Fibroblast of gingiva (primary cell): ENCODE measurements around the gene ITIH4.
"Not testable (repeated sequence)": the region's sequence is repeated elsewhere in the genome, so short reads cannot be mapped to it uniquely, and the experiment has no call there.

ENCODE experiments used
- DNase-seq: peaks from one replicate; pipeline ENCODE4 v3.0.0-alpha.2; 2011; ENCODE audit warnings: low read depth

Gene ITIH4

DNA sequence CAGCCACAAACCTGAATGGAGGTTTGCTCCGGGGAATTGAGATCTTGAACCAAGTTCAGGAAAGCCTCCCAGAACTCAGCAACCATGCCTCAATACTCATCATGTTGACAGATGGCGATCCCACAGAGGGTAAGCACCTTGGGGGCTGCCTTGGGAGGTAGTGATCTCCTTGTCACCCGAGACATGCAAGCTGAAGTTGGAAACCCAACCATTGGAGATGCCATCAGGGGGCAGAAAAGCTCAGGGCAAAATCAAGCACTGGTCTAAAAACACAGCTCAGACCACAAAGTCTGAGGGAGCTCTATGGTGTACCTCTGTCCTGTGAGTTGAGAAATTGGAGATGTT is 47.3 kb downstream of the ITIH4 start:
- DNase-seq = no peak

DNA sequence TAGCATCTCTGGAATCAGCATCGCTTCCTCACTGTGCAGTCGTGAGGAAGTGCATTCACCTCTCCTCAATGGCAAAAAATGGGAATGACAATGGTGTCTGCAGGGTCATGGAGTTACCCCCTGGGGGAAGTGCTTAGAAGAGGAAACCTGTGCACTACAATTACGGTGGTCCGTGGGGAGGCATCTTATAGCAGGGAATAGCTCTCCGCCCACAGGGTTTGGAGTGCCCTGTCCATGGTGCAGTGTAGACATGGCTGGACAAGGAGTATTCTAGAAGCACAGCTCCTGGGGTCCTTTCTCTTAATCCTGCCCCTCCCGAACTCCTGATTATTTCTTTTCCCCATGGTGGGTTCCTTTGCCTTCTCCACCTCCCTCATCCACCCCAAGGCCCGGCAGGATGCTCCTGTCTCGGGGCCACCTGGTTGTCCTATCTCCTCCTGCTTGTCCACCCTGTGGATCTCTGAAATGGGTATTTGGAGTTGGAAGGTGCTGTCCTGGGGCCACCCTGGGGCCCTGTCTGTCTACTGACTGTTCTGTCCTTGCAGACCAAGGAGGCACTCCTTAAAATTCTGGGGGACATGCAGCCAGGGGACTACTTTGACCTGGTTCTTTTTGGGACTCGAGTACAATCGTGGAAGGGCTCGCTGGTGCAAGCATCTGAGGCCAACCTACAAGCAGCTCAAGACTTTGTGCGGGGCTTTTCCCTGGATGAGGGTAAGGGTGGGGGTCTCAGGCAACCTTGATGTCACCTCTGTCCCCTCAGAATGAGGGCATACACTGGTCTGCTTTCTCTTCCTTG is 47.9 kb downstream of the ITIH4 start:
- DNase-seq = no peak

DNA sequence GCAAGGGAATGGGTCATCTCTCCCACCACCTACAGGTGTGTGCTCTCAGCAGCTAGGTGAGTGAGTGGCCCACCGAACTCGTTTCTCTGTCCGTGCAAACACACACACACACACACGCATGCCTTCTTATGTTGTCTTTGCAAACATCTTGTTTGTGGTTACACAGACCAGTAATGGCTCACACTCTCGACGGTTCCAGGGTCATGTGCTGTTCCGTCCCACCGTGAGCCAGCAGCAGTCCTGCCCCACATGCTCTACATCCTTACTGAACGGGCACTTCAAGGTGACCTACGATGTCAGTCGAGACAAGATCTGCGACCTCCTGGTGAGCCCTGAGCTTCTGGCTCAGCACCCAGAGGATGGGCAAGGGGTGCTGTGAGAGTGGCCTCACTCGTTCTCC is 48.7 kb downstream of the ITIH4 start:
- DNase-seq = no peak

DNA sequence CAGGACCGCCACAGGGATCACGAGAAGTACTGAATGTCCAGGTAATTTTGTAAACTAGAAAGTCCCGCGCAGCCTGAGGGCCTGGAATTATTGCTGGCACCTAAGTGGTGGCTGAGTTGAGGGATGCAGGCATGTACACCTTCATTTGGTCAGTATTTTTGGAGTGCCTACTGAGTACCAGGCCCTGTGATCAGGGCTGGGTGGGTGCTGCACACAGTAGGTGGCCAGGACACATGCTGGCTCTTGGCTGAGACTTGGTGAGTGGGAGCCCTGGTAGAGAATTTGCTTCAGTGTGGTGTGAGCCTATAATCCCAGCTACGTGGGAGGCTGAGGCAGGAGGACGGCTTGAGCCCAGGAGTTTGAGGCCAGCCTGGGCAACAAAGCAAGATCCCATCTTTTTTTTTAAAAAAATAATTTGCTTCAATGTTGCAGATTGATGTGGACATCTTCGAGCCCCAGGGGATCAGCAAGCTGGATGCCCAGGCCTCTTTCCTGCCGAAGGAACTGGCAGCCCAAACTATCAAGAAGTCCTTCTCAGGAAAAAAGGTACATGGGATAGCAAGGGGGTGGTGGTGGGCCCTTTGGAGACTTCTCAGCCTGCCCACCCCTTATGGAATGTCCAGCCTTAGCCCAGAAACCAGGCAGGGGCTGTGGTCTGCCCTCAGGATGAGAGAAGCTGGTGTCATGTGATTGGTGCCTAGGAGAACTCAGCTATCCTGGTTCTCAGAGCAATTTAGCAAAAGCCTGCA is 50.5 kb downstream of the ITIH4 start:
- no peak for DNase-seq

DNA sequence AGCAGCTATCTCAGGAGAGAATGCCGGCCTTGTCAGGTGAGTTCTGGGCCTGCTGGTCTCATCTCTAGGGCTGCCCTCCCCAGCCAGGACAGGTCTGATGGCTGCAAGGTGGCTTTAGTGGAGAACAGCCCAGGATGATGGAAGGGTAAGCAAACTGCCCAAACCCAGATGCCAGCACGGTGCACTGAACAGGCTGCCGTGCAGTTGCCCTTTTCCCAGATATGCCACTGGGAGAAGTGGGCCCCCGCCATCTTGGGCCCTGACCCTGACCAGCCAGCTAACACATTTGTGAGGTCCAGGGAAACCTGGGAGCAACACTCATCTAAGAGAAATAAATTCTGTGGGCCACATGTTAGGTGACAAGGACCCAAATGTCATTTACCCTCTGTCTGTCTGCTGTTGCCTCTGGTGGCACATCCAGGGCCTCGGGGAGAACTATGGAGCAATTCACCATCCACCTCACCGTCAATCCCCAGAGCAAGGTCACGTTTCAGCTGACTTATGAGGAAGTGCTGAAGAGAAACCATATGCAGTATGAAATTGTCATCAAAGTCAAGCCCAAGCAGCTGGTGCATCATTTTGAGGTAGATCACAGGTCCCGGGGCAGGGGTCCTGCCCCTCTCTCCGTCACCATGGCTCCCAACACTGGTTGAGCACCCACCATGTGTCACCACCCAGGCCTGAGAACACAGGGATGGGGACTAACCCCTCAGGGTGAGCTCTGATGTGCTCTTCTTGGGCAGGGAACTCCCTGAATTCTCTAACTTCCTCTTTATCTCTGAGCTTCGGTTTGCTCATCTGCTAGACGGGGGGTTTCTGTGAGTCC is 51.2 kb downstream of the ITIH4 start:
- DNase-seq = no peak

DNA sequence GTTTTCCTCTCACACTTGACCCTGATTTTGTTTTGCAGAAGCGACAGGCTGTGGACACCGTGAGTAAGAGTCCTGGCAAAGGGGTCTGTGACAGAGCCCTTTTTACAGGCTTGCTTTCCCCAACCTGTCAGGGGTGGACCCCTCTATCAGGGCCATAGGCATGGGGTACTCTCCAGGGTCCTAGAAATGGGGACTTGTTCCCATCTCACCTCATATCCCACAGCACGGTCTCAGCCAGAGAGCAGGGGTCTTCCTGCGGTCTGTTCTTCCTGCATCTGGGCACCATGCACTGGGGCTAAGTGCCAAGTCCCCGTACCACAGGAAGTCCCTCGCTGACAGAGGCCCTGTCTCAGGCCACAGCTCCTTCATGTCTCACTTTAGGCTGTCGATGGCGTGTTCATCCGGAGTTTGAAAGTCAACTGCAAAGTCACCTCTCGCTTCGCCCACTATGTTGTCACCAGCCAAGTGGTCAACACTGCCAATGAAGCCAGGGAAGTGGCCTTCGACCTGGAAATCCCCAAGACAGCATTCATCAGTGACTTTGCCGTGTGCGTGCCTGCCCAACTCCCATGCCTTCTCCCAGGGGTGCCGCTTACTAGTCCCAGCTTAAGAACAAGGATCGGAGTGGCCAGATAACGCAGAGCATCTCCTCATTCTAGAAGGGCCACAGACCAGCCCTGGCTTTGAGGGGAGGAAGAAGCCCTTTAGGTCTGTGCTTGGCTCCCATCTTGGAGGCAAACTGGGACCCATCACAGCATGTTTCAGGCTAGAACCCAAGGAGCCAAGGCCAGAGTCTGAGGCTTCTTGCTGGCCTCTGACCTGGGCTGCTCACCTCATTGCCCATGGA is 52.3 kb downstream of the ITIH4 start:
- DNase-seq = no peak

DNA sequence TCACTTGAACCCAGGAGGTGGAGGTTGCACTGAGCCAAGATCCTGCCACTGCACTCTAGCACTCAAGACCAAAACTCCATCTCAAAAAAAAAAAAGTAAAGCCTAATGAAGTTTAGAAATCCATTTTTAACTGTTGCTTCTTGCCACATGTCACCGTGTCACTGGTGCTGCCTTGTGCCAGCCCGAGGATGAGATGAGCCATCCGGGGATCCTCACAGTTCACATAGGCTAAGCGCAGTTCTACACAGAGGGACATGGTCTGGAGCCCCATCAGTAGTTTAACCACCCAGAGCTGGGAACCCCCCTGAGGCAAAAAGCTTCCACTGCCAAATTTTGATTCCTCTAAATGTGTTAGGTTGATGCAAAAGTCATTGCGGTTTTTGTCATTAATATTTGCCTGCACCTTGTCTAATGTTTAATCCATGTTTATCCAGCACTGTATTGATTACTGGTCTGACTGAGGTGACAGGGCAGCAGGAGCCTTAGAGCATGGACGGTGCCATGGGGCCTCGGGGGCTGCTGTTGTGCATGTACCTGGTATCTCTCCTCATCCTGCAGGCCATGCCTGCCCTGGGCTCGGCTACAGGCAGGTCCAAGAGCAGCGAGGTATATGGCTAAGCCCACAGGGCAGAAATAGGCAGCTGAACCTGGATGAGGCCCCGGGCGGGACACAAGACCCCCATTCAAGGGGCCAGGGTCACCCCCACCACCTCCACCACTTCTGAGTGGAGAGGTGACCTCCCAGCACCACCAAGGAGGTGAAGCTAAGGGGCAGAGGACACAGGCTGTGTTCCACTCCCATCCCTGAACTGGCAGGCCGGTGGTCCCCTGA is 53.1 kb downstream of the ITIH4 start, which contains the start of gene ITIH1:
Gene ITIH1 (plus strand): TSS at position 473 of the 832 bp plus-strand sequence. CDS start 17 bp downstream, at position 490.
- no peak for DNase-seq

DNA sequence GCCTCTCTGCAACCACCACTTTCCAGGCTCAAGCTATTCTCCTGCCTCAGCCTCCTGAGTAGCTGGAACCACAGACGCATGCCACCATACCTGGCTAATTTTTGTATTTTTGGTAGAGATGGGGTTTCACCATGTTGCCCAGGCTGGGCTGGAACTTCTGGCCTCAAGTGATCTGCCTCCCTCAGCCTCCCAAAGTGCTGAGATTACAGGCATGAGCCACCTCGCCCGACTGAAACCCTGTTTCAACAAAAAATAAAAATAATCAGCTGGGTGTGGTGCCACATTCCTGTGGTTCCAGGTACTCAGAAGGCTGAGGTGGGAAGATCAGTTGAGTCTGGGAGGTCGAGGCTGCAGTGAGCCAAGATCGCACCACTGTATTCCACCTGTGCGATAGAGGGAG is 54.0 kb downstream of the ITIH4 start:
- DNase-seq = not testable (repeated sequence)

DNA sequence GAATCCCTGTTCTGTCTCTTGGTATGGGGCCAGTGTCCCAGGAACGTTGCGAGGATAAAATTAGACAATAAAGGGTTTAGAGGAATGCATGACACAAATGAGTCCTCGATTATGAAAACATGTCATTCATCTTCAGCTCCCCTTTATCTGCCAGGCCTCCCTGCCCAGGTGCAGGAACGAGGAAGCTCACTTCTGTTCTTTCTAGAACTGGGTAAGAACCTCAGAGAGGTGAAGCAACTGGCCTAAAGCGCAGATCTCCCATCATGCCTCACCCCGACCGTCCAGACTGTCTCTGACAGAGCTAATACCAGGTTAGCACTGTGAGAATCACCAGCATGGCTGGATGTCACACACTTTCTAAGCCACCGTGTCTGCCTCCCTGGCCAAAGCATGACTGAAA is 54.6 kb downstream of the ITIH4 start:
- no peak for DNase-seq

DNA sequence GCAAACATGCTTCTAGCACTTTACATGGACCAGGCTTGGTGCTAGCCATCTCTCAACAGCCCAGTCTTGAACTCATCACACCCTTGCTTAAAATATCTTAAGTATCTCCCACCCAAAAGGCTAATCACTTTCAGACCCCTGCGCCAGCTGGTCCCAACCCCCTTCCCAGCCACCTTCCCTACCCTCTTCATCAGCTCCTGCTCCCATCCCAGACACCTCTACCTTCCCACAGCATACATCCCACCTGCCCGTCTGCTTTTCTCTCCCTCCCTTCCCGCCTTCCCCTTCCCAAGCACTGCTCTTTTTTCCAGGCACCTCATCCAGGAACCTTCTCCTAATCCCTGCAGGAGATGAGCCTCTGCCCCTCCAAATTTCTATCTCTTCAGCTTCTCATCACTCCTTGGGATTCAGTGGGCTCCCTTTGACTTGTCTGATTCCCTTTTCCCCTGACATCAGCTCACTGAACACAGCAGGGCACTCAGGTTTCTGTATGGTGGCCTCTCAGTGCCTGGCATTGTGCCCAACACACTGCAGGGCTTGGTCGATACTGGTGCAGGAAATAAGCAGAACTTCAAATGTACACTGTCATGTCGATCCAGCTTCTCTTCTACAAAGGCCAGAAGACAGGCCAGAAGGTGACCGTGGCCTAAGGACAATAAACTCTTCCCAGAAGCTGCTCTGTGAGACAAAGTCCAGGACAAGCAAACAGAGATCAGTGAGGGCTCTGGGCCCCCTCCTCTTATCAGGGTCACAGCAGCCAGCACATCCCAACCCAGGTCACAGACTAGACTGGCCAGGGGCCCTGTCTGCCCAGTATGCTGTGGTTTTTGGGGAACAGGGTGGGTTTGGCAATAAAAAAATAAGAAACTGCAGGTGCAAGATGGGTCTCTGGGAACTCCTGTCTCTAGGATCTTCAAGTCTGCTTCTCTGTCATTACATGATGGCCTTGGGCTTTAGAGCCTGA is 55.3 kb downstream of the ITIH4 start:
- DNase-seq = no peak

DNA sequence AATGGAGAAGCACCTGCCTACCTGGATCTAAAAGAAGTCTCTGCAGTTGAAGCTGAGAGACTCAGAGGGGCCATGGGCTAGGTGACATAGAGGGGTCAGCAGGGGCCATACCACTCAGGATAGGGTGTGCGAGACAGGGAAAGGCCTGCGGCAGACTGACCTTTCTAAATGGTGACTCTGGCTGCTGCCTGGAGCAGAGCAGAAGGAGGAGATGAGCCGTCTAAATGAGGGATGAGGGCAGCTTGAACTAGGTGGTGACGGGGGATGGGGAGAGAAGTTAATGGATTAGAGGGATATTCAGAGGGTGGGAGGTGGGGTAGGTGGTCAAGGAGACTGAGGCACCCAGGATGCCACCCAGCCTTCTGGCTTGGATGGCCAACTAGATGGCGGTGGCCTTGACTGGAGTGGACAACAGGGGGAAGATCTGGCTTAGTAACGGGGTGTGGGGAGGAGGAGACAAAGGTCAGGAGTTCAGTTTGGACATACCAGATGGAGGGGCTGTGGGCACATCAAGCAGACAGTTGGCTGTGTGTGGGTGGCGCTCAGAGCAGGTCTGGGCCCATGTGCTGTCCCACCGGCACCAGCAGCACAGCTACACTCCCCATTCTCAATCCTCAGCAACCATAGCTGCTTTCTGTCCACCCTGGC is 56.3 kb downstream of the ITIH4 start:
- no peak for DNase-seq

DNA sequence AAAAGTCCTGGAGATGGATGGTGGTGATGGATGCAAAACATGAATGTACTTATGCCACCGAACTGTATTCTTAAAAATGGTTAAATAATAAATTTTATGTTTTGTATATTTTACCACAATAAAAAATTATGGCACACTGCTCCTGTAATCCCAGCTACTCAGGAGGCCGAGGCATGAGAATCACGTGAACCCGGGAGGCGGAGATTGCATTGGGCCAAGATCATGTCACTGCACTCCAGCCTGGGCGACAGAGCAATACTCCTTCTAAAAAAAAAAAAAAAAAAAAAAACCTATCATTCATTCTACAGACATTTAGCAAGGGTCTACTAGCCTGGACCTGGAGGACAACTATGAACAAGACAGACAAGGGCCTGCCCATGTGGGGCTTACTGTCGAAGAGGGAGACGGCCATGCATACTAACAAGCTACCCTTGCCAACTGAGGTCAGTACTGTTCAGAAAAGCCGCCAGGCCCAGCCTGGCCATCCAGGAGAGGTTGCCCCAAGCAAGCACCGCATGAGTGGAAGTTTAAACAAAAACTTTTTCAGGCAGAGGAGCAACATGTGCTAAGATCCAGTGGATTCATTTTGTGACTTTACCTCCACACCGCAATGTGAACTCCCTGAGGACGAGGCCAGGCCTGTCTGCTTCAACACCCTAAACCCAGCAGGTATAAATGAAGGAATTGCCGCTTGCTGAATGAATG is 57.0 kb downstream of the ITIH4 start:
- no peak for DNase-seq

DNA sequence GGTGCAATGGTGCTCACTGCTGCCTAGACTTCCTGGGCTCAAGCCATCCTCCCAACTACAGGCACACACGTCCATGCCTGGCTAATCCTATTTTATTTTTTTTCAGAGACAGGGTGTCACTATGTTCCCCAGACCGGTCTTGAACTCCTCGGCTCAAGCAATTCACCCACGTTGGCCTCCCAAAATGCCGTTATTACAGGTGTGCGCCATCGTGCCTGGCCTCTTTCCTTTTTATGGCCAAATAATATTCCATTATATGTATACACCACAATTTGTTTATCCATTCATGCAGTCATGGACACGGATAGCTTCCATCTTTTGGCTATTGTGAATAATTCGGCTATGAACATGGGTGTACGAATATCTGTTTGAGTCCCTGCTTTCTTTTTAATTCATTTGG is 58.8 kb downstream of the ITIH4 start:
- no peak for DNase-seq

DNA sequence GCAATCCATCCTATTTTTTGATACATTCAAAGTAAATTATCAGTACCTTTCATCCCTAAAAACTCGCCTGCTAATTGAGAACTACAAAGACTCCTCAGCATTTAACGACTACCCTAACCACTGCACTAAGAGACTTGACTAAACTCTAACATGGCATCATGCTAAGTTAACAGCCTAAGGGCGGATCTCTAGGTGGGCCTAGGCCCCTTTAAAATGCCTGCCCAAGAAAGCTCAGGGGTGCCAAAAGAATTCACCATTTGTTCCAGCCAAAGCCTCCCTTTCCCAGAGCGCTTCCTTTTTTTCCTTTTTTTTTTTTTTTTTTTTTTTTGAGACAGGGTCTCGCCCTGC is 59.2 kb downstream of the ITIH4 start:
- no peak for DNase-seq

DNA sequence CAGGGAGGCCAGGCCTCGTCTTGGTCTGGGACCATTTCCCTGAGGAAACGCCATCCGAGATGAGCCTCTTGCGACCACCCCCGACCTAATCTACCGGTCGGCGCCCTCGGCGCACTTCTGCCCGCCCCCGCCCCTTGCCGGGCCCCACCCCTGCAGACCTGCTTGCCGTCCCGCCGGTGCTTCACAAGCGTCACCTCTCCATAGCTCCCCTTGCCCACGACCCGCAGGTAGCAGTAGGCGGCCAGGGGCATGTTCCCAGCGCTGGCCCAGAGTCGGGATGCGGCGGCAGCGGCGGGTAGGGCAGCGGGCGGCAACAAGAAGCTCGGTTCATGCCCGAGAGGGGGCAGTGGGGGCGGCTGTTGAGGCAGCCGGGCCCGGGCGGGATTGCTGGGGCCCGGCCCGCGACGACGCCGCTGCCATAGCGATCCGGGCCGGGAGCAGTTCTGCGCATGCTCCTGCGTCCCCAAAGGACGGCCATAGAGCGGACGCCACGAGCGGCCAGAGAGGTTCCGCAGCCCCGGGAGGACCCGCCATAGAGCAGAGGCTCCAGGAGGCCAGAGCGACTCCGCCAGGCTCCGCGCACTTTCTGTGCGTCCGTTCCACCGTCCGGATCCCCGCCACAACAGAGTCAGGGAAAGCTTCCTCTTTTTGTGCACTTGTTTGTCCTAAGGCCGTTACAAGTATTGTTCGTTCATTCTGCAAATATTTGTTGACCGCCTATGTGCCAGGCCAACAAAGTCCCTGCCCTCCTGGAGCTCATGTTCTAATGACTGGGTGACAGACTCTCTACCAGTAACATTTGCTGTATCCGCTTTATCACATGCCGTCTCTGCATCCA is 59.8 kb downstream of the ITIH4 start, which contains the start of gene NEK4:
Gene NEK4 (minus strand): TSS at position 445 of the 838 bp plus-strand sequence. CDS start 194 bp downstream, at position 251.
- peak; percentile 83 for DNase-seq

DNA sequence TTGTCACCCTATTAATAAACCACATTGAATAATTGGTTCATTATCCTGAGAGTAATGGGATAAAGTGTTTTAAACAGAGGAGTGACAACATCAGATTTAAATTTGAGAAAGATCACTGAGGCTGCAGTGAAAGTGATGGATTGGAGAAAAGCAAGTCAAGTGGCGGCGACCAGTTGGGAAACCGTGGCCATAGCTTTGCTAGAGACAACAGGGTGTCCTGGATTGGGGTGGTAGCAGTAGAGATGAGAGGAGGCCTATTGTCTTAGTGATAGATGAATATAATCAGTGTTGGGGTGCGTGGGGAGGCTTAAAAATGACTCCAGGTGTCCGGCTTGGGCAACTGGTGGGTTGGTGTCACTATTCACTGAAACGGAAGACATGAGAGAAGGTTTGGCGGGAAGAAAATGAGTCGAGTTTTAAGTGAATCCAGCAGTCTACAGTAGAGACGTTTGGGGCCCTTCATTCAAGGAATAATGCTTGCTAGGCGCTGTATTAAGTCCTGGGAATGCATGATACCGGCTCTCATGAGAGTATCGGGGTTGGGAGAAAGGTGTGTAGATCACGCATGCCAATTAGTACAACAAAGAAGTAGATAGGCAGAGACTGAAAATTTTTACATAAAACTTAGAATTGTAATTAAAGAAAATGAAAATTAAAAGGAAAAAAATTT is 60.6 kb downstream of the ITIH4 start:
- DNase-seq = no peak

DNA sequence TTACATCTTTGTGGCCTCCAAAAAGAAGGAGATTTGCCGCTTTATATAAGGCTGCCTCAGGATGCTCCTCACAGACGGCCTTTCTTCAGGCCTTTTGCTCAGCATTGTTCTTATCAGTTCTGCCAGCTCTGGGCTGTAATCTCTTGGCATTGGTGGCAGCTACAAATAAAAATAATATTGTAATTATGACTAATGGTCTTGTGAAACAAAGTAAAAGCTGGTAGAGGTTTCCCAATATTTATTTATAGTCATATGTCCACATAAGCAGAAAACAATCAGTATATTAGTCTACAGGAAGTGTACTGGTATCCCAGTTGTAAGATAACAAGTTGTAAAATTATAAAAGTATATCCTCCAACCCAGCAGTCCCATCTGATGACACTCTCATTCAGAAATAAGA is 67.0 kb downstream of the ITIH4 start:
- peak; percentile 61 for DNase-seq
